ENCODE data around the gene PLCL2. TPM values are rescaled to one million over a fixed set of nuclear protein-coding genes. Genes with fewer than 3 reads are reported as not detected.

The PLCL2 gene
- total RNA-seq, 4 donors from 2014 or later, result 5.1 to 12.3 (median 6.9) TPM

- TF ChIP-seq CTCF (IDR thresholded peaks at IDR 0.05), result no peak
- no peak for TF ChIP-seq POLR2AphosphoS5 (IDR thresholded peaks at IDR 0.05)
- TF ChIP-seq POLR2A (IDR thresholded peaks at IDR 0.05), result no peak
- TF ChIP-seq EP300 (IDR thresholded peaks at IDR 0.05), result no peak
- H3K27ac ChIP-seq, result peak overlapping the region in 1 of 4 donors; percentile 39
- peak; percentile 31 for ATAC-seq
- H3K36me3 ChIP-seq, result no peaks in the 10 kb centered on the region
- 71 to 89% methylated on average over 3 to 6 of the region's 6 CpGs for WGBS, 2 donors (ENCODE audit: low coverage in 1 of 2)
- H3K27me3 ChIP-seq, result no peaks in the 10 kb centered on the region
- peaks cover 0 to 32% (median 2%) of the 10 kb centered on the region in 3 donors for H3K4me1 ChIP-seq
- no peak overlapping the region for H3K4me3 ChIP-seq
- H3K9me3 ChIP-seq, result no peaks in the 10 kb centered on the region
Observed at GRCh38 chr3:17088602-17089313, 204.0 kb downstream of the PLCL2 start.

- TF ChIP-seq POLR2A (IDR thresholded peaks at IDR 0.05) (no peak), POLR2AphosphoS5 (IDR thresholded peaks at IDR 0.05) (no peak), EP300 (IDR thresholded peaks at IDR 0.05) (no peak), CTCF (IDR thresholded peaks at IDR 0.05) (no peak)
- Histone ChIP-seq H3K9me3 (no peaks in the 10 kb centered on the region), H3K36me3 (no peaks in the 10 kb centered on the region), H3K4me1 (peaks cover 0 to 32% (median 2%) of the 10 kb centered on the region in 3 donors), H3K27ac (peak overlapping the region in 1 of 4 donors; percentile 39), H3K4me3 (no peak overlapping the region), H3K27me3 (no peaks in the 10 kb centered on the region)
- ATAC-seq, result no peak
Observed at GRCh38 chr3:17089314-17089700, 204.6 kb downstream of the PLCL2 start.

- ATAC-seq, result no peak
- 60 to 85% methylated on average over 5 to 6 of the region's 6 CpGs for WGBS, 2 donors (ENCODE audit: low coverage in 1 of 2)
- Histone ChIP-seq H3K4me1 (peaks cover 0 to 32% (median 2%) of the 10 kb centered on the region in 3 donors), H3K9me3 (no peaks in the 10 kb centered on the region), H3K36me3 (no peaks in the 10 kb centered on the region), H3K27ac (no peak overlapping the region), H3K4me3 (no peak overlapping the region), H3K27me3 (no peaks in the 10 kb centered on the region)
- TF ChIP-seq EP300 (IDR thresholded peaks at IDR 0.05) (no peak), POLR2A (IDR thresholded peaks at IDR 0.05) (no peak), CTCF (IDR thresholded peaks at IDR 0.05) (no peak), POLR2AphosphoS5 (IDR thresholded peaks at IDR 0.05) (no peak)
Observed at GRCh38 chr3:17090280-17090983, 205.7 kb downstream of the PLCL2 start.

- TF ChIP-seq POLR2AphosphoS5 (IDR thresholded peaks at IDR 0.05) (no peak), POLR2A (IDR thresholded peaks at IDR 0.05) (no peak), EP300 (IDR thresholded peaks at IDR 0.05) (no peak), CTCF (IDR thresholded peaks at IDR 0.05) (no peak)
- no peaks in the 10 kb centered on the region for H3K9me3 ChIP-seq
- H3K27ac ChIP-seq, result no peak overlapping the region
- WGBS, 2 donors (ENCODE audit: low coverage in 1 of 2), result 37 to 62% methylated on average over 5 of the region's 6 CpGs
- H3K4me1 ChIP-seq, result peaks cover 0 to 32% (median 2%) of the 10 kb centered on the region in 3 donors
- no peaks in the 10 kb centered on the region for H3K36me3 ChIP-seq
- H3K27me3 ChIP-seq, result no peaks in the 10 kb centered on the region
- no peak overlapping the region for H3K4me3 ChIP-seq
- no peak for ATAC-seq
Observed at GRCh38 chr3:17091910-17092582, 207.3 kb downstream of the PLCL2 start.

Data from gastroesophageal sphincter (tissue), 4 donors.